ENCODE measurements around the gene PSMD11. TPM values are rescaled to one million over a fixed set of nuclear protein-coding genes. Genes with fewer than 3 reads are reported as not detected.
A peak's percentile ranks its signal among the peaks of the same experiment; 100 is the strongest.

Gene PSMD11
- total RNA-seq, 2 experiments from 2014 or later = 105 to 110 TPM

DNA sequence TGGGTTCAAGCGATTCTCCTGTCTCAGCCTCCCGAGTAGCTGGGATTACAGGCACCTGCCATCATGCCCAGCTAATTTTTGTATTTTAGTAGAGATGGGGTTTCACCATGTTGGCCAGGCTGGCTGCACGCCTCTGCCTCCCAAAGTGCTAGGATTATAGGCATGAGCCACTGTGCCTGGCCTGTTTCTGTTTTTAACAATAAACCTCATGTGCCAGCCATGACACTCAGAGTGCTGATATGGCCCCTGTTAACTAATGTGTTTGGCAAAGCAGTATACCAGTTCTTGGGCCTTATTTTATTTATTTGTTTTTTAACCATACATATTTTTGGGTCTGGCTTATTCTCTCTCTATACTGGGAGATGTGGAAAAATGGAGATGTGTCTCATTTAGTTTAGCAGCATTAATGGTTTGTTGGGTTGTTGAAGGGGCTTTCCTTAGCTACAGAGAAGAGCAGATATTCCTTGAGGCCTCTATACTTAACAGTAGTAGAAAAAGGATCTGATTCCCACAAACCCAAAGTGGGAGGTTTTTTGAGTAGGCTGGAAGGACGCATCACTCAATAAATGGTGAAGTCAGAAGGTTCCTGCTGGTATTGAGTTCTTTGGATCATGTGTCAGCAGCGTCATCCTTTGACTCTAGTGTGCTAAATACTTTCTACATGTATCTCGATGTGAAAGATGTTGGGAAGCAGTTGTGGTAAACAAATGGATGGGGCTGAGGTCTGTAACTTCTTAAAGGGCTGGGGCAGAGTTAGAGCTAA lies 26.3 kb downstream of the PSMD11 start:
- no peaks in the 10 kb centered on the region for H3K4me1 Mint-ChIP-seq
- no peaks in the 10 kb centered on the region for H3K9me3 Mint-ChIP-seq
- H3K4me3 Mint-ChIP-seq = no peak overlapping the region
- DNase-seq = no peak
- ChIA-PET CTCF (interaction anchor here (1.3 to 1.8 kb wide), 2 partner anchors 9 to 26 kb away, joined by 9 to 22 read pairs; partner anchors contain the start of gene PSMD11), POLR2A (no interaction called here)
- H3K36me3 Mint-ChIP-seq (ENCODE audit: low read depth) = peaks cover 73% of the 10 kb centered on the region
- H3K27ac Mint-ChIP-seq = no peak overlapping the region
- H3K27me3 Mint-ChIP-seq = no peaks in the 10 kb centered on the region

DNA sequence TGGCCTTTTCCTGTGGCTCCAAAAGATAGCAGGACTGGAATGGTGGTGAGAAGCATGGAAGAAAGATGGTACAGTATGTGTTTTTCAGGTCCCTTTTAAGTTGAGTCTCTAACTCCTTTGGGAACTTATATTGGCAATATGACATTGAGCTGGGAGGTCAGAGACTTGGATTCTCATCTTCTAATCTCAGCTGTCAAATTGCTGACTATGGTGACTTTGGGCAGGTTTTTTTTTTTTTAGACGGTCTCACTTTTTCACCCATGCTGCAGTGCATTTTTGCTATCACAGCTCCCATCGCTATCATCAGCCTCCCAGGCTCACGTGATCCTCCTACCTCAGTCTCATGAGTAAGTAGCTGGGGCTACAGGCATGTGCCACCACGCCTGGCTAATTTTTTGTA lies 27.3 kb downstream of the PSMD11 start:
- H3K4me1 Mint-ChIP-seq = no peaks in the 10 kb centered on the region
- ChIA-PET POLR2A (interaction anchor here (1.1 kb wide), 1 partner anchor 11 kb away, joined by 3 read pairs; no protein-coding TSS in a partner anchor), CTCF (interaction anchor here (1.0 to 1.8 kb wide), 3 partner anchors 10 to 52 kb away, joined by 3 to 22 read pairs (median 9); partner anchors contain the start of gene PSMD11)
- no peak for DNase-seq
- H3K36me3 Mint-ChIP-seq (ENCODE audit: low read depth) = peaks cover 75% of the 10 kb centered on the region
- no peak overlapping the region for H3K27ac Mint-ChIP-seq
- H3K9me3 Mint-ChIP-seq = no peaks in the 10 kb centered on the region
- no peak overlapping the region for H3K4me3 Mint-ChIP-seq
- H3K27me3 Mint-ChIP-seq = no peaks in the 10 kb centered on the region

DNA sequence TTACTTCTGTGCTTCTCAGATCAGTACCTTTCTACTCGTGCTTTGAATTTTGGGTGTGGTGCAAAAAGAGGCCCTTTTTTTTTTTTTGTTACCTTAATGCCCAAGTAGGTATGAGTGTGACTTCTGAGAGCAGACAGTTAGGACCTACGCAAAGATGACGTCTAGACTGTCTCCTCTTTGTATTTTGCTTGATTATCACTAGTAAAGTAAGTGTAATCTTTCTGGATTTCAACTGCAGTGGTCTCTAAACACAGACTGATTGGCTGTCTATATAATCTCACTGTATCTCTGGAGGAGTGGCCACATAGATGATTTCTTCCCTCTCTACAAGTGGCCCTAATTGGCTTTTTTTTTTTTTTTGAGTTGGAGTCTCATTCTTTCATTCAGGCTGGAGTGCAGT lies 30.9 kb downstream of the PSMD11 start:
- Mint-ChIP-seq H3K27me3 (no peaks in the 10 kb centered on the region), H3K4me3 (no peak overlapping the region), H3K9me3 (no peaks in the 10 kb centered on the region), H3K36me3 (ENCODE audit: low read depth) (peaks cover 80% of the 10 kb centered on the region), H3K4me1 (no peaks in the 10 kb centered on the region), H3K27ac (no peak overlapping the region)
- CTCF ChIA-PET = interaction anchor here (2.1 to 2.5 kb wide), 2 partner anchors 13 kb away, joined by 5 to 6 read pairs; no protein-coding TSS in a partner anchor
- DNase-seq = no peak
- POLR2A ChIA-PET = no interaction called here

DNA sequence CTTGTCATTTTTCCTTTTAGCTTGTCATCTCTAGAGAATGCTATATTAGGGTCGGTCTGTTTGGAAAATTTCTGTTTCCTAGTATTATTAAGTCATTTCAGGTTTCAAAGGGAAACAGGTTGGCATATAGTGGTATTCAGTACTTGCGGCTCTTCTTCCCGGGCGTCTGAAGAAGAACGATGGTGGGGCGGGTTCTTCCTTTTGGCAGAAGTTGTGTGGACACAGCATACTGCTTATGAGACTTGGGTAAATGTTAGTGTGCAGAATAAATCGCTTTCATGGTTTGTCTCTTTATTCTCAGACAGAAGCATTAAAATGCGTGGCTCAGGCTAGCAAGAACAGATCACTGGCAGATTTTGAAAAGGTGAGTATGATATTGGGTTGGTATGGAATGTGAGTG lies 32.9 kb downstream of the PSMD11 start:
- ChIA-PET CTCF (interaction anchor here (2.1 kb wide), 1 partner anchor 15 kb away, joined by 6 read pairs; no protein-coding TSS in a partner anchor), POLR2A (no interaction called here)
- Mint-ChIP-seq H3K9me3 (no peaks in the 10 kb centered on the region), H3K36me3 (ENCODE audit: low read depth) (peaks cover 81% of the 10 kb centered on the region), H3K4me1 (no peaks in the 10 kb centered on the region), H3K27ac (no peak overlapping the region), H3K4me3 (no peak overlapping the region), H3K27me3 (no peaks in the 10 kb centered on the region)
- DNase-seq = no peak

DNA sequence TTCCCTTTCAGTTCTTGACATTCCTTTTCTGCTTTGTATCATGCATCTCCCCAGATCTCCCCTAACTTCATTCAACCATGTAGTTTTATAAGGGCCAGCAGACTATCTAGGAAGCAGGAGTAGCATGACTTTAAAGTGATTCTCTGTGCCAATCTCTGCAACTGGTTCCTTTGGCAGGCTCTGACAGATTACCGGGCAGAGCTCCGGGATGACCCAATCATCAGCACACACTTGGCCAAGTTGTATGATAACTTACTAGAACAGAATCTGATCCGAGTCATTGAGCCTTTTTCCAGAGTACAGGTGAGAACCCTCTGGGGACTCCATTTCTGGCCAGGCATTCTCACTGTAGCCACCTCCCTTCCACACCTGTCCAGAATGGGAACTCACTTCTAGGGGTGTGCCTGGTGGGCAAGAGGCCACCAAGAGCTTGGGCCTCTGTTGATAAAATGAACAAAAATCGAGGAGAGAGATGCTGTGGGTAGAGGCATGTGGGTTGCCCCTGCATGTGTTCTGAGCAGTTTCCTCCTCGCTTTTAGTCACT lies 34.8 kb downstream of the PSMD11 start:
- ChIA-PET POLR2A (no interaction called here), CTCF (interaction anchor here (2.0 kb wide), 1 partner anchor 16 kb away, joined by 5 read pairs; no protein-coding TSS in a partner anchor)
- H3K27me3 Mint-ChIP-seq = no peaks in the 10 kb centered on the region
- no peak overlapping the region for H3K27ac Mint-ChIP-seq
- no peak for DNase-seq
- H3K36me3 Mint-ChIP-seq (ENCODE audit: low read depth) = peaks cover 76% of the 10 kb centered on the region
- H3K4me1 Mint-ChIP-seq = peaks cover 3% of the 10 kb centered on the region
- H3K4me3 Mint-ChIP-seq = no peak overlapping the region
- H3K9me3 Mint-ChIP-seq = no peaks in the 10 kb centered on the region

DNA sequence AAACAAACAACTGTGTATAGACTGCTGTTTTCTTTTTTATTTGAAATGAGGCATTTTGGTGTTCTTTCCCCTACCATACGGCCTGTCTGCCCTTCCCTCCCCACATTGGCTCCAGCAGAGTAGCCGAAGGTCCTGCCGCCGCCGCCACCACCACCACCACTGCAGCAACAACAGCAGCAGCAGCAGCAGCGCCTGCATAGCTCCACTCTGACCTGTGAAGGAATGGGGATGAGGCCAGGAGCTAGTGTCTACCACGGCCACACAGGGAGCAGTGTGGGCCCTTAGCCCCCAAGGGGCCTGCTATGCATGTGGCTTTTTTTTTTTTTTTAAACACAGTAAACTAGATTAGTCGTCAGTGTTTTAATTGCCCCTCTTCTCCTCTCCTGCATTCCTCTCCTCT lies 36.9 kb downstream of the PSMD11 start:
- Mint-ChIP-seq H3K4me1 (peaks cover 8% of the 10 kb centered on the region), H3K36me3 (ENCODE audit: low read depth) (peaks cover 58% of the 10 kb centered on the region), H3K27me3 (no peaks in the 10 kb centered on the region), H3K4me3 (no peak overlapping the region), H3K27ac (no peak overlapping the region), H3K9me3 (no peaks in the 10 kb centered on the region)
- POLR2A ChIA-PET = no interaction called here
- no peak for DNase-seq
- CTCF ChIA-PET = interaction anchor here (1.0 to 1.2 kb wide), 3 partner anchors 10 to 42 kb away, joined by 3 to 7 read pairs (median 3); no protein-coding TSS in a partner anchor

DNA sequence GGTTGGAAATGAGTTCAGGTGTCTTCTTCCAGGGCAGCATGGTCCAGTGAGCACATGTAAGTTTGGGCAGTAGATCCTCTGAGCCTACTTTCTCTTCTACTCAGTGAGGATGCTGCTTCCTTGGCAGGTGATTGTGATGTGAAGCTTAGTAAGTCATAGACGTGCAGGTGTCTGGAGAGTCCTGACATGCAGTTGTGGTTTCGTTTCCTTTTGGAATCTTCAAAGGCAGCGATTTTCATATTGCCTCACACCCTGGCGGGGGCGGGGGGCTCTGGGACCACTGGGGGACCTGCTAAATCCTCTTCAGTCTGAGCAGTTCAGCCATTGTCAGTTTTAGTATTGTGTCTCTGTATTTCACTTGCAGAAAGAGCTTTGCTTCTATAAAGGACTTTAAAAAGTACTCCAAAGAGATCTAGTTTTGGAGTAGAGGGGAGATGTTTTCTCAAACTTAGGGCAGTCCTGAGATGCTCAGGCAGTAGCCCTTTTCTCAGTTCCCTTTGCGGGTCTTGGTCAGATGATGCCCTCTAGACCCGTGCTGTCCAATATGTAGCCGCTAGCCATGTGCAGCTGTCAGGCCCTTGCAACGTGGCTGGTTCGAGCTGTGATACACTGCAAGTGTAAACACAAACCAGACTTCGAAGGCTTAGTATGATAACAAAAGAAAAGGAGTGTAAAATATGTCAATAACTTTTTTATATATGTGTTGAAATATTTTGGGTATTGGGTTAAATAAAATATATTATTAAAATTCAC lies 38.4 kb downstream of the PSMD11 start:
- Mint-ChIP-seq H3K9me3 (no peaks in the 10 kb centered on the region), H3K4me3 (no peak overlapping the region), H3K4me1 (peaks cover 11% of the 10 kb centered on the region), H3K36me3 (ENCODE audit: low read depth) (peaks cover 47% of the 10 kb centered on the region), H3K27me3 (no peaks in the 10 kb centered on the region), H3K27ac (peak overlapping the region; percentile 3)
- POLR2A ChIA-PET = interaction anchor here (0.6 to 1.3 kb wide), 5 partner anchors 9 to 39 kb away, joined by 3 to 6 read pairs (median 3); partner anchors contain the start of gene PSMD11
- DNase-seq = no peak
- CTCF ChIA-PET = interaction anchor here (1.4 to 2.0 kb wide), 2 partner anchors 18 to 275 kb away, joined by 3 to 8 read pairs; no protein-coding TSS in a partner anchor

DNA sequence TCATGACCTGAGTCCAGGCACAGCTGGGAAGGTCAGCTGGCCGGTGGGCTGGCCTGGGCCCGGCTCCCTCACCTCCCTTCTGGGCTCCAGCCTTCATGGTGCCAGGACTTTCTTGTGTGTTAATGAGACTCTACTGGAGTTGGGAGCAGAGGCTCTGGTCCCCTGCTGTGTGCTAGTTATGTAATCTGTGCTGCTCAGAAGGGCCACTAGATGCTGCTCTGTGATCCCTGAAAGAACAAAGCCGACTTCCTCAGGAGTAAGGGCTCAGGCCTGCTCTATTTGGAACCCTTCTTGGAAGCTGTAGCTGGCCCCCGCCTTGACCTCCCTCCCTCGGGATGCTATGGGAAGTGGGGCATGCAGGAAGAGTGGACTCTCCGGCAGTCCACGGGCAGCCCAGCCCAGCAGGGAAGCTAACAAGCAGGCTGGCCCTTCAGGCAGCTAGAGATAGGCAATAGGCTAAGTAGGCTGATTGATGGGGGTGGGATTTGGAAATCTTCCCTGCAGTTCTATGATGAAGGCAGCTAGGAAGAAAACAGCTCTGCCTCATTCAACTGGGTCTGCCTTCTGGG lies 39.2 kb downstream of the PSMD11 start:
- peaks cover 48% of the 10 kb centered on the region for H3K36me3 Mint-ChIP-seq (ENCODE audit: low read depth)
- peak; percentile 45 for DNase-seq
- H3K4me1 Mint-ChIP-seq = peaks cover 18% of the 10 kb centered on the region
- ChIA-PET CTCF (interaction anchor here (0.7 to 4.1 kb wide), 9 partner anchors 19 to 274 kb away, joined by 3 to 25 read pairs (median 6); no protein-coding TSS in a partner anchor), POLR2A (interaction anchor here (0.6 to 1.8 kb wide), 6 partner anchors 19 to 271 kb away, joined by 3 to 6 read pairs (median 4); partner anchors contain the start of gene PSMD11)
- H3K27ac Mint-ChIP-seq = peak overlapping the region; percentile 32
- no peak overlapping the region for H3K4me3 Mint-ChIP-seq
- no peaks in the 10 kb centered on the region for H3K9me3 Mint-ChIP-seq
- no peaks in the 10 kb centered on the region for H3K27me3 Mint-ChIP-seq

DNA sequence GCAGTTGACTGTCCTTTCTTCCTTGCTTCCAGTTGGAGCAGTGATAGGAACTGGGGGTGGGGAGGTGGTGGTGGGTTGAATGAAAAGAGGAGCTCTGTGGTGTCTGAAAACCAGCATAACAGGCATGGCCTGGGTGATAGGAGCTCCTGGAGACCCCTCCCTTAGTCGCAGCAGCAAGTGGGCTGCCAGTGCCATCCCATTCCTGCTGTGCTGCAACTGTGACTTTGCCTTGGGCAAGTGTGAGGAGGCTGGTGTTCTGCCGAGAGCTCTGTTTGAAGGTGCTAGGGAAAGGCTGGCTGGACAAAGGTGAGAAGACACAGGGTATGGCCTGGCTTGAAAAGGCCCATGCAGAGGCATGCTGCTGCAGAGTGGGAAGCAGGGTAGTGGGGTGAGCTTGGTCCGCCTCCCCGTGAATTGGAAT lies 39.7 kb downstream of the PSMD11 start:
- H3K4me3 Mint-ChIP-seq = no peak overlapping the region
- H3K36me3 Mint-ChIP-seq (ENCODE audit: low read depth) = peaks cover 49% of the 10 kb centered on the region
- no peaks in the 10 kb centered on the region for H3K9me3 Mint-ChIP-seq
- no peaks in the 10 kb centered on the region for H3K27me3 Mint-ChIP-seq
- peak overlapping the region; percentile 55 for H3K27ac Mint-ChIP-seq
- H3K4me1 Mint-ChIP-seq = peaks cover 23% of the 10 kb centered on the region
- DNase-seq = no peak
- ChIA-PET POLR2A (interaction anchor here (0.7 to 1.8 kb wide), 4 partner anchors 20 to 271 kb away, joined by 3 to 5 read pairs (median 4); no protein-coding TSS in a partner anchor), CTCF (interaction anchor here (0.7 to 4.1 kb wide), 9 partner anchors 20 to 274 kb away, joined by 3 to 25 read pairs (median 6); no protein-coding TSS in a partner anchor)

DNA sequence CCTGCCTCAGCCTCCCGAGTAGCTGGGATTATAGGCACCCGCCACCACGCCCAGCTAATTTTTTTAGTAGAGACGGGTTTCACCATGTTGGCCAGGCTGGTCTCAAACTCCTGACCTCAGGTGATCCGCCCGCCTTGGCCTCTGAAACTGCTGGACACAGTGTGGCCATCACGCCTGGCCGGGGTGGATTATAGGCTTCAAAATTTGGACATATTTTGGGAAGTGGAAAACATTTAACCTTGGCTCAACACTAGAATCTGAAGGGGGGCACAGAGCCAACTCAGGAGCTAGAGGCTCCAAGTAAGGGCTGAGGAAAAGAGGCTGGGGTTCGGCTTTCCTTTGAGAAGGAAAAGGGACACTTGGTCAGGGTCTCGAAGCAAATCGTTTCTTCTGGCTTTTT lies 40.3 kb downstream of the PSMD11 start:
- POLR2A ChIA-PET = interaction anchor here (1.2 to 1.8 kb wide), 2 partner anchors 35 to 270 kb away, joined by 3 to 5 read pairs; no protein-coding TSS in a partner anchor
- no peak for DNase-seq
- Mint-ChIP-seq H3K36me3 (ENCODE audit: low read depth) (peaks cover 49% of the 10 kb centered on the region), H3K27ac (no peak overlapping the region), H3K27me3 (no peaks in the 10 kb centered on the region), H3K9me3 (no peaks in the 10 kb centered on the region), H3K4me1 (peaks cover 29% of the 10 kb centered on the region), H3K4me3 (no peak overlapping the region)
- CTCF ChIA-PET = interaction anchor here (1.4 to 4.1 kb wide), 4 partner anchors 23 to 174 kb away, joined by 5 to 25 read pairs (median 8); no protein-coding TSS in a partner anchor

DNA sequence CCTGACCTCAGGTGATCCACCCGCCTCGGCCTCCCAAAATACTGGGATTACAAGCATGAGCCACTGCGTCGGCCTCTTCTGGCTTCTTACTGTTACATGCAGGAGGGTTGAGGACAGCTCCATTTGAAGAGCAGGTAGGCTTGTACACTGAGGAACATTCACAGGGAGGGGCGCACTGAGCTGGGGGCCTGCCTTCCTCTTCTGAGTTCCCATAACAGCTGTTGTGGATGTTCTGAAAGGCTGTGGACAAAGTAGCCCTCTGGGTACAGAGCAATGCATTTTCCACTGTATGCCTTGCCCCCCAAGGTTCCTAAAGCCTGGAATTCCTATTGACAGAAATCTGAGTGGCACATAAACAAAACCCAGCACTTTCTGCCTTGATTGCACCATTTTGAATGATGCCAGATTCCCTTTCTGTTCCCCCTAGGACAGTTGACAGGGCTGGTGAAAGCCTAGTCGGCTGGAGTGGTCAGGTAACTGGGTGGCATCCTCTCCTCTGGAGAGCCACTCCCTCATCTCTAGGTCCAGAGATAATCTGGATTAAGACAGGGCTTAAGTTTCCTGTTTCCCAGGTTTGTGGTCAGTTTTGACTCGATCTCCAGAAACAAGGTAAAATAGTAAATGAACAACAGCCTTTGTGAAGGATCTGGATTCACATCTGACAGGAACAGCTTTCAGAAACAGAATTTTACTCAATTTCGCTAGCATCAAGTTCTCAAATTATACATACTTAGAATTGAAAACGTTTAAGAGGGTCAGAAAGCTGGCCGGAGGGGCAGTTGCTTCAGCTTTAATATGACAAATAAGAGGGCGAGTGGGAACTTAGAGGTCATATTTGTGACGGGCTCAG lies 41.2 kb downstream of the PSMD11 start:
- Mint-ChIP-seq H3K4me1 (peaks cover 35% of the 10 kb centered on the region), H3K9me3 (no peaks in the 10 kb centered on the region), H3K27ac (peak overlapping the region; percentile 40), H3K4me3 (peak overlapping the region; percentile 63), H3K27me3 (no peaks in the 10 kb centered on the region), H3K36me3 (ENCODE audit: low read depth) (peaks cover 49% of the 10 kb centered on the region)
- CTCF ChIA-PET = interaction anchor here (4.1 kb wide), 1 partner anchor 24 kb away, joined by 25 read pairs; no protein-coding TSS in a partner anchor
- POLR2A ChIA-PET = interaction anchor here (1.3 to 3.0 kb wide), 4 partner anchors 28 to 41 kb away, joined by 3 to 36 read pairs (median 10); partner anchors contain the start of gene PSMD11
- no peak for DNase-seq

Data from activated CD4-positive, alpha-beta memory T cell treated with anti-CD3 and anti-CD28 coated beads, Interleukin-2, amount 10 ng/mL, durations not matched to agents 7 days and 5 days (primary cell).